ENCODE results near the gene SIK2. TPM values are rescaled to one million over a fixed set of nuclear protein-coding genes. Genes with fewer than 3 reads are reported as not detected.

SIK2 gene
- total RNA-seq, result 10 to 100 TPM; 20.7 to 35.0 (median 26.8) TPM

DNA sequence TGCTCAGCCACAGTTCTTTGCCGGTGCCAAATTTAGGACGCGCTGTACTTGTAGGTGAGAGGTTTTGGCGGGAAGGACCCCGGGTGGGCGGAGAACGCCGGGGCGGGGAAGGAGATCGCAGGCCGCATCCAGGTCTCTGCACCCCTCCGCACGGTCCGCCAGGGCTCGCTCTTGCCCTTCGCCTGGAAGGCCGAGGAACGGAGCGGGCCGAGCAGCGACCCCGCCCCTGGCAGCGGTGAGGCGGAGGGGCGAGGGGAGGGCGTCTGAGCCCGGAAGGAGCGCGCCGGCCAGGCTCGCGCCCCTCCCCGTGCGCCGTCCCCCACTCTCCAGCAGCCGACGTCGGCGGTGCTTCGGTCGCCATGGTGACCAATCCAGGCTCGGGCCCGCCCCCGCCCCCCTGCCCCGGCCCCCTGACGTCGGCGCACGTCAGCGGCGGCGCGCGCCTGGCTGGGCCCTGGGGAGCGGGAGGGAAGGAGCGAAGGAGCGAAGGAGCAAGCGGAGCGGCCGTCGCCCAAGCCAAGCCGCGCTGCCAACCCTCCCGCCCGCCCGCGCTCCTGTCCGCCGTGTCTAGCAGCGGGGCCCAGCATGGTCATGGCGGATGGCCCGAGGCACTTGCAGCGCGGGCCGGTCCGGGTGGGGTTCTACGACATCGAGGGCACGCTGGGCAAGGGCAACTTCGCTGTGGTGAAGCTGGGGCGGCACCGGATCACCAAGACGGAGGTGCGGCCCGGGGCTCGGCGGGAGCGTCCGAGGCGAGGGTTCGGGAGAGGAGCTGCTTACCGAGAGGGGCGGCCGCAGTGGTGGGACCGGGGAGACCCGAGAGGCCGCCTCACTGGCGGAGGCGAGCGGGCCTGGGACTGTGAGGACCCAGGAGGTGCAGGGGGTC, at the start of gene SIK2:
SIK2 (plus strand) TSS at position 471 of the 886 bp plus-strand sequence; CDS start at position 586, 115 bp downstream.
- 0% methylated on average over 7 to 9 of the region's 100 CpGs for WGBS, 2 donors
- Histone ChIP-seq H3K9me3 (no peaks in the 10 kb centered on the region), H3K4me3 (replicated peaks in 1 of 3) (peak within 1 kb of the TSS; percentile 64 to 97 (median 85)), H3K4me1 (peaks cover 13 to 15% of the 10 kb centered on the region in 2 donors), H3K27ac (peak within 1 kb of the TSS; percentile 98 to 100 (median 98)), H3K27me3 (no peaks in the 10 kb centered on the region), H3K36me3 (no peaks in the 10 kb centered on the region)
- intact Hi-C loops (cut with DNase I), result loop anchor here (5.0 kb wide), 2 partner anchors 175 to 235 kb away; no protein-coding TSS in a partner anchor
- TF ChIP-seq POLR2A (IDR thresholded peaks at IDR 0.05), result peak; percentile 29 to 72
- TF ChIP-seq, protein P1, sequence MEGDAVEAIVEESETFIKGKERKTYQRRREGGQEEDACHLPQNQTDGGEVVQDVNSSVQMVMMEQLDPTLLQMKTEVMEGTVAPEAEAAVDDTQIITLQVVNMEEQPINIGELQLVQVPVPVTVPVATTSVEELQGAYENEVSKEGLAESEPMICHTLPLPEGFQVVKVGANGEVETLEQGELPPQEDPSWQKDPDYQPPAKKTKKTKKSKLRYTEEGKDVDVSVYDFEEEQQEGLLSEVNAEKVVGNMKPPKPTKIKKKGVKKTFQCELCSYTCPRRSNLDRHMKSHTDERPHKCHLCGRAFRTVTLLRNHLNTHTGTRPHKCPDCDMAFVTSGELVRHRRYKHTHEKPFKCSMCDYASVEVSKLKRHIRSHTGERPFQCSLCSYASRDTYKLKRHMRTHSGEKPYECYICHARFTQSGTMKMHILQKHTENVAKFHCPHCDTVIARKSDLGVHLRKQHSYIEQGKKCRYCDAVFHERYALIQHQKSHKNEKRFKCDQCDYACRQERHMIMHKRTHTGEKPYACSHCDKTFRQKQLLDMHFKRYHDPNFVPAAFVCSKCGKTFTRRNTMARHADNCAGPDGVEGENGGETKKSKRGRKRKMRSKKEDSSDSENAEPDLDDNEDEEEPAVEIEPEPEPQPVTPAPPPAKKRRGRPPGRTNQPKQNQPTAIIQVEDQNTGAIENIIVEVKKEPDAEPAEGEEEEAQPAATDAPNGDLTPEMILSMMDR (IDR thresholded peaks at IDR 0.05), result peak; percentile 83 to 100 (median 90)
- peak; percentile 96 for DNase-seq

DNA sequence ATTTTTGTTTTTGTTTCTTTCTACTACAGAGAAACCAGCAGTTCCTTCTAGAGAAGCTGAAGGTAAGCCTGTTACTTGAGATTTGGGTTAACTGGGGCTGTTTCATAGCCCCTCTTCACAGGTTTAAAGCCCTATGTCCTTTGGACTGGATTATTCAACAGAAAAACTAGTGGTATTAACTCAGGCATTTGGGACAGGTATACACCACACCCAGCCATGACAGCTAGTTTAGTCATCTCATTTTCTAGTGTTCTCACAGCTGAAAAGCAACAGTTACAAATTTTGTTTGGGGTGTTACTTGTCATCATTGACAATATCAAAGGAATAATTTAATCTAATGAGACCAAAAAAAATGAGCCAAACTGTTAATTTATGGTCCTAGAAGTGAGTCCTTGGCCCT, 47.7 kb upstream of the SIK2 start:
- H3K9me3 ChIP-seq, result no peaks in the 10 kb centered on the region
- H3K27me3 ChIP-seq, result no peaks in the 10 kb centered on the region
- intact Hi-C loops (cut with DNase I), result no loop called here
- H3K4me3 ChIP-seq (replicated peaks in 1 of 3), result no peak overlapping the region
- DNase-seq, result no peak
- TF ChIP-seq, protein P1 (IDR thresholded peaks at IDR 0.05), result no peak
- no peak for TF ChIP-seq POLR2A (IDR thresholded peaks at IDR 0.05)
- H3K4me1 ChIP-seq, result no peaks in the 10 kb centered on the region
- H3K27ac ChIP-seq, result no peak overlapping the region
- peaks cover 5 to 7% of the 10 kb centered on the region in 2 donors for H3K36me3 ChIP-seq

DNA sequence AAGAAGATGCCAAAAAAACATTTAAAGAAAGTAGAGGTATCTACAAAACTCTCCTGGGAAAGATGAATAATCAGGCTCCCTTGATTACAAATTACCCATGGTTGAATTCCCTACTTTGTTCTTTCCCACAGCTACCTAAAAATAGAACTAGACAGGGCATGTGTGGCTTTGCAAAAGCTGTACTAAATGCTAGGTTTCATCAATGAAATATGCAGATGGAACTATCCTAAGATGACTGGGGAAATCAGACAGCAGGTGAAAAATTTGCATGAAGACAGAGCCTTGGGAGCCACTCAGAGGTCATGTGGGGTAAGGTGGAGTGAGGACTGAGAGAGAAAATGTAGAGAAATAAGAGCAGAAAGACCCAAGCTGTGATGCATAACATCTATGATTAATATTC, 47.0 kb upstream of the SIK2 start:
- no peak overlapping the region for H3K4me3 ChIP-seq (replicated peaks in 1 of 3)
- TF ChIP-seq, protein P1 (IDR thresholded peaks at IDR 0.05), result no peak
- TF ChIP-seq POLR2A (IDR thresholded peaks at IDR 0.05), result no peak
- peaks cover 3 to 5% of the 10 kb centered on the region in 2 donors for H3K36me3 ChIP-seq
- no peaks in the 10 kb centered on the region for H3K9me3 ChIP-seq
- no peaks in the 10 kb centered on the region for H3K4me1 ChIP-seq
- intact Hi-C loops (cut with DNase I), result no loop called here
- DNase-seq, result no peak
- H3K27ac ChIP-seq, result no peak overlapping the region
- no peaks in the 10 kb centered on the region for H3K27me3 ChIP-seq

DNA sequence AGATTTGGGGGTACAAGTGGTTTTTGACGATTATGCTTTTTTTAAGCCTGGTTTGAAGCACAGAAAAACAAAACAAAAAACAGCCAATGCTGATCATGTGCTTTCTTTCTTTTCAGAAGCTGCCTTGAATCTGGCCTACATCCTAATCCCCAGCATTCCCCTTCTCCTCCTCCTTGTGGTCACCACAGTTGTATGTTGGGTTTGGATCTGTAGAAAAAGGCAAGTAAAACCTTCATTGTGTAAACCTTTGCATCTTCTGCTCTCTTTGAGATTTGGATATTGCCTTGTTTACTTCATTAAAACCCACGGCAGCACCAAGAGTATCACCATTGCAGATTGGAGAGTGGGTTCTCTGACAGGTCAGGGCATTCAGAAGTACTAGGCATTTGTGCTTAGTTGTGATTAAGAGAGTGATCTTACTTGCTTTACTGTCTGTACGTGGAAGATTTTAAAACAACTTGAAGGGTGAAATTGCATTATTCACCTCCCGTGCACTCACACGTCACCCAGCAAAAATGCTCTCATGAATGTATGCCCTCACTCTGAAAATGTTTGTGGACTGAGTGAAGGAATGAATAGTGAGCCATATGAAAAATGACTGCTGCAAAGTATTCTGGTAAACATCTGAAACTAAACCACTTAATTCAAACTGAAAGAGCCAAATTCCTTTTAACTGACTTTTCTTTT, 44.7 kb upstream of the SIK2 start:
- intact Hi-C loops (cut with DNase I), result no loop called here
- H3K4me1 ChIP-seq, result no peaks in the 10 kb centered on the region
- H3K27me3 ChIP-seq, result no peaks in the 10 kb centered on the region
- DNase-seq, result no peak
- H3K36me3 ChIP-seq, result peaks cover 0 to 5% of the 10 kb centered on the region in 2 donors
- H3K27ac ChIP-seq, result no peak overlapping the region
- TF ChIP-seq, protein P1 (IDR thresholded peaks at IDR 0.05), result no peak
- no peak for TF ChIP-seq POLR2A (IDR thresholded peaks at IDR 0.05)
- no peak overlapping the region for H3K4me3 ChIP-seq (replicated peaks in 1 of 3)
- no peaks in the 10 kb centered on the region for H3K9me3 ChIP-seq
- 82 to 89% methylated on average over 5 of the region's 5 CpGs for WGBS, 2 donors

Data from thyroid gland (tissue), 4 donors.